Measurements from ENCODE around the gene HINT3. TPM values are rescaled to one million over a fixed set of nuclear protein-coding genes. Genes with fewer than 3 reads are reported as not detected.

Gene HINT3
- total RNA-seq, 1 experiment from 2014 or later, result 13.6 TPM

DNA sequence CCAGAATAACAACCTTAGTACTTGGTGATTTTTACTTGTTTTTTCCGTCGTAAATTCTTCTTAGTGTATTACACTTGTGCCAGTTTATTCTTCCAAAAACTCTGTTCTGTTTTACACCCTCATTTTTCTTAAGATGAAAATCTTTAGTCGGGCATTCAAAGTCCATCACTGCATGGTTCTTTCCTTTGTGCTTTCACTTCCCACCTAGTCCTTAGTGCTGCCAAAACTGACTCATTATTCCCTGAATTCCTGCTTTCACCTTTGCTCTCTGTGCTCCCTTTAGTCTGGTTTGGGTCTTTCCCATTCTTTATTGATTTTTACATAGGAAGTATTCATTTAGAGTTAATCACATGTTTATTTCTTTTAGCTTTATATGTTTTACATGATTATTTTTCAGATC lies 33.1 kb downstream of the HINT3 start:
- no peaks in the 10 kb centered on the region; the same call in 1 of the 2 replicates for H3K9me2 ChIP-seq (ENCODE audit: insufficient read depth)
- peaks cover 20% of the 10 kb centered on the region; the same call in 1 of the 2 replicates for H4K20me1 ChIP-seq (ENCODE audit: insufficient read depth)
- H3K4me3 ChIP-seq, result no peak overlapping the region
- no peak overlapping the region for H2AFZ ChIP-seq
- peaks cover 12% of the 10 kb centered on the region for H3F3A ChIP-seq (ENCODE audit: insufficient read depth, low read depth)
- BruUV-seq (replicated peaks), result no TSS peak
- peaks cover 90% of the 10 kb centered on the region for H3K79me2 ChIP-seq (ENCODE audit: low read depth)
- ChIA-PET CTCF (no interaction called here), POLR2A (ENCODE audit: unreplicated experiment) (no interaction called here)
- TF ChIP-seq, protein P1, sequence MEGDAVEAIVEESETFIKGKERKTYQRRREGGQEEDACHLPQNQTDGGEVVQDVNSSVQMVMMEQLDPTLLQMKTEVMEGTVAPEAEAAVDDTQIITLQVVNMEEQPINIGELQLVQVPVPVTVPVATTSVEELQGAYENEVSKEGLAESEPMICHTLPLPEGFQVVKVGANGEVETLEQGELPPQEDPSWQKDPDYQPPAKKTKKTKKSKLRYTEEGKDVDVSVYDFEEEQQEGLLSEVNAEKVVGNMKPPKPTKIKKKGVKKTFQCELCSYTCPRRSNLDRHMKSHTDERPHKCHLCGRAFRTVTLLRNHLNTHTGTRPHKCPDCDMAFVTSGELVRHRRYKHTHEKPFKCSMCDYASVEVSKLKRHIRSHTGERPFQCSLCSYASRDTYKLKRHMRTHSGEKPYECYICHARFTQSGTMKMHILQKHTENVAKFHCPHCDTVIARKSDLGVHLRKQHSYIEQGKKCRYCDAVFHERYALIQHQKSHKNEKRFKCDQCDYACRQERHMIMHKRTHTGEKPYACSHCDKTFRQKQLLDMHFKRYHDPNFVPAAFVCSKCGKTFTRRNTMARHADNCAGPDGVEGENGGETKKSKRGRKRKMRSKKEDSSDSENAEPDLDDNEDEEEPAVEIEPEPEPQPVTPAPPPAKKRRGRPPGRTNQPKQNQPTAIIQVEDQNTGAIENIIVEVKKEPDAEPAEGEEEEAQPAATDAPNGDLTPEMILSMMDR (conservative IDR thresholded peaks at IDR 0.05), result no peak
- no peak for TF ChIP-seq EZH2 (IDR thresholded peaks at IDR 0.05; ENCODE audit: low read depth)
- no peaks in the 10 kb centered on the region for H3K9me3 ChIP-seq (ENCODE audit: insufficient read depth, low read depth)
- intact Hi-C loops (cut with micrococcal nuclease; ENCODE audit: unreplicated experiment), result loop anchor here (10.0 kb wide), 2 partner anchors 815 to 1765 kb away; no protein-coding TSS in a partner anchor
- H3K4me2 ChIP-seq, result peak overlapping the region; percentile 21
- H3K27ac ChIP-seq, result 0 out of 2 replicates have a peak overlapping the region, but pooled peaks have one; percentile 10
- peaks cover 36% of the 10 kb centered on the region for H3K4me1 ChIP-seq (replicated peaks; ENCODE audit: insufficient read depth)
- no peak for DNase-seq
- 0 out of 2 replicates have a peak, but pooled peaks cover 7% of the 10 kb centered on the region for H3K36me3 ChIP-seq (ENCODE audit: low read depth)
- no peaks in the 10 kb centered on the region for H3K27me3 ChIP-seq (ENCODE audit: insufficient read depth, low read depth)

DNA sequence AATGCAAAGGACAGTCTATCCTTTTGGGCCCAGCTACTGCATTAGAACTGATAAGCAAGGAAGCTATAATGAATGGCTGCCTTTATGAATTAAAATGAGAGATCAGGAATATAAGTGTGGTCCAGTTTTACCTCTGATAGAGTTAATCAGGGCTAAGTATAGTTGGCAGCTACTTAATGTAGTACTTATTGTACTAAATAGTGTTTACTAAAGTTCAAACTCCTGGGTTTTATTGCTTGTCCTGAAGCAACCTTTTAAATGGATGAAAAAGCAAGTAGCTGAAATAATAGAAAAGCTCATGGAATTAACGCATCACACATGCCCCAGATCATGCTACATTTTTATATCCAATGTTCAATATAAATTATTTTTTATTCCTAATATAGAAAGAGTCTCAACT lies 35.1 kb downstream of the HINT3 start:
- POLR2A ChIA-PET (ENCODE audit: unreplicated experiment), result no interaction called here
- no peaks in the 10 kb centered on the region for H3K27me3 ChIP-seq (ENCODE audit: insufficient read depth, low read depth)
- H3K4me3 ChIP-seq, result no peak overlapping the region
- intact Hi-C loops (cut with micrococcal nuclease; ENCODE audit: unreplicated experiment), result loop anchor here (10.0 kb wide), 1 partner anchor 813 kb away; no protein-coding TSS in a partner anchor
- no peak overlapping the region for H3K4me2 ChIP-seq
- DNase-seq, result no peak
- no peak overlapping the region for H2AFZ ChIP-seq
- TF ChIP-seq, protein P1 (conservative IDR thresholded peaks at IDR 0.05), result no peak
- TF ChIP-seq EZH2 (IDR thresholded peaks at IDR 0.05; ENCODE audit: low read depth), result no peak
- H4K20me1 ChIP-seq (ENCODE audit: insufficient read depth), result peaks cover 26% of the 10 kb centered on the region
- CTCF ChIA-PET, result no interaction called here
- BruUV-seq (replicated peaks), result no TSS peak
- peaks cover 12% of the 10 kb centered on the region; the same call in 1 of the 2 replicates for H3K36me3 ChIP-seq (ENCODE audit: low read depth)
- H3K4me1 ChIP-seq (replicated peaks; ENCODE audit: insufficient read depth), result peaks cover 26% of the 10 kb centered on the region
- no peaks in the 10 kb centered on the region for H3K9me2 ChIP-seq (ENCODE audit: insufficient read depth)
- H3K9me3 ChIP-seq (ENCODE audit: insufficient read depth, low read depth), result no peaks in the 10 kb centered on the region
- no peak overlapping the region for H3K27ac ChIP-seq
- peaks cover 79% of the 10 kb centered on the region for H3K79me2 ChIP-seq (ENCODE audit: low read depth)
- H3F3A ChIP-seq (ENCODE audit: insufficient read depth, low read depth), result peaks cover 6% of the 10 kb centered on the region

DNA sequence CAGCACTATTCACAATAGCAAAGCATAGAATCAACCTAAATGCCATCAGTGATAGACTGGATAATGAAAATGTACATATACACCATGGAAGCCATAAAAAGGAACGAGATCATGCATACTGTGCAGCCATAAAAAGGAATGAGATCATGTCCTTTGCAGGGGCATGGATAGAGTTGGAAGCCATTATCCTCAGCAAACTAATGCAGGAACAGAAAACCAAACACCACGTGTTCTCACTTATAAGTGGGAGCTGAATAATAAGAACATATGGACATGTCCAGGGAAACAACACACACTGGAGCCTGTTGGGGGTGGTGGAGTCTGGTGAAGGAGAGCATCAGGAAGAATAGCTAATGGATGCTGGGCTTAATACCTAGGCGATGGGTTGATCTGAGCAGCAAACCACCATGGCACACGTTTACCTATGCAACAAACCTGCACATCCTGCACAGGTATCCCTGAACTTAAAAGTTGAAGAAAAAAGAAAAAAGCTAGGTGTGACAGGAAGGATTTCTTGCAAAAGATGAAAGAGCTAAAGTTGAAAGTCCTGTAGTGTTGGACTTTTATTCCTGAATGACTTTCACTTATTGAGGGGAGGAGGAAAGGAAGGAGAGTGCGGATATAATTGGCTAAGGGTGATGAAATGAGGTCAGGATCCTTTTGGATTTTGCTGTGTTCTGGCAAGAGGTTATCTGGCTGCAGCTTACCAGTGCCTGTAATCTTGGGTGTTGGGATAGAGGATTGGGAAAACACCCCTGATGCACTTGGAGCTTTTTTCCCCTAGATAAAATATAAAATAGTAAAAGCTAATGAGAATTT lies 38.3 kb downstream of the HINT3 start:
- CTCF ChIA-PET, result interaction anchor here (0.6 to 0.7 kb wide), 4 partner anchors 209 to 1522 kb away, joined by 3 to 10 read pairs (median 6); partner anchors contain the start of gene RNF146

More for the DNA sequence above, 38.3 kb downstream of the HINT3 start:
- Histone ChIP-seq H2AFZ (no peak overlapping the region), H3K79me2 (ENCODE audit: low read depth) (peaks cover 48% of the 10 kb centered on the region), H3K4me1 (replicated peaks; ENCODE audit: insufficient read depth) (peaks cover under 1% of the 10 kb centered on the region; the same call in 1 of the 2 replicates), H3K27ac (no peak overlapping the region), H3K27me3 (ENCODE audit: insufficient read depth, low read depth) (no peaks in the 10 kb centered on the region), H3K4me3 (no peak overlapping the region), H3K4me2 (no peak overlapping the region), H3F3A (ENCODE audit: insufficient read depth, low read depth) (0 out of 2 replicates have a peak, but pooled peaks cover 4% of the 10 kb centered on the region), H3K9me3 (ENCODE audit: insufficient read depth, low read depth) (no peaks in the 10 kb centered on the region), H3K9me2 (ENCODE audit: insufficient read depth) (no peaks in the 10 kb centered on the region), H3K36me3 (ENCODE audit: low read depth) (peaks cover 31% of the 10 kb centered on the region), H4K20me1 (ENCODE audit: insufficient read depth) (peaks cover 28% of the 10 kb centered on the region)
- POLR2A ChIA-PET (ENCODE audit: unreplicated experiment), result interaction anchor here (0.6 to 0.7 kb wide), 4 partner anchors 616 to 1272 kb away, joined by 4 to 9 read pairs (median 6); partner anchors contain the start of gene RNF146
- TF ChIP-seq, protein P1 (conservative IDR thresholded peaks at IDR 0.05), result no peak
- TF ChIP-seq EZH2 (IDR thresholded peaks at IDR 0.05; ENCODE audit: low read depth), result no peak
- intact Hi-C loops (cut with micrococcal nuclease; ENCODE audit: unreplicated experiment), result loop anchor here (10.0 kb wide), 1 partner anchor 810 kb away; no protein-coding TSS in a partner anchor
- no TSS peak for BruUV-seq (replicated peaks)
- no peak for DNase-seq

All from PC-9 (cell line).